GM19324 (cell line): ENCODE measurements around the gene TMSB4Y.

Experiments used
- ATAC-seq: cut with Tn5 transposase; IDR thresholded peaks from one replicate; pipeline ENCODE4 v1.9.1; 2021; ENCODE audit warnings: mild to moderate bottlenecking, moderate library complexity; ENCODE audit not compliant: unreplicated experiment, low FRiP score

TMSB4Y gene

DNA sequence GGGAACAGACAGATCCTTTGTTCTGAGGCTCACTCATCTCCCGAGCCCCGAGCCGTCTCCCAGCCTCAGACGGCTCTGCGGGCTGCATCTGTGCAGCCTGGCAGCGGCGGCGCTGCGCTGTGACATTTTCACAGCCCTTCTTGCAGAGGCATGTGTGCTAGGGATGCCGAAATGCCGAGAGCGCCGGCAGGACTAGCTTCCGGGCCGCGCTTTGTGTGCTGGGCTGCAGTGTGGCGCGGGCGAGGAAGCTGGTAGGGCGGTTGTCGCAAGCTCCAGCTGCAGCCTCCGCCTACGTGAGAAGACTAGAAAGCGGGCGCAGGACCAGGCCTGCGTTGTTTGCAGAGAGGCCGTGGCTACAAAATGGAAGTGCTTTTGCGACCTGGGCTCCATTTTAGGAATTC is at the start of gene TMSB4Y:
TMSB4Y (plus strand) TSS at position 332 of the 401 bp plus-strand sequence.
- ATAC-seq: no peak

DNA sequence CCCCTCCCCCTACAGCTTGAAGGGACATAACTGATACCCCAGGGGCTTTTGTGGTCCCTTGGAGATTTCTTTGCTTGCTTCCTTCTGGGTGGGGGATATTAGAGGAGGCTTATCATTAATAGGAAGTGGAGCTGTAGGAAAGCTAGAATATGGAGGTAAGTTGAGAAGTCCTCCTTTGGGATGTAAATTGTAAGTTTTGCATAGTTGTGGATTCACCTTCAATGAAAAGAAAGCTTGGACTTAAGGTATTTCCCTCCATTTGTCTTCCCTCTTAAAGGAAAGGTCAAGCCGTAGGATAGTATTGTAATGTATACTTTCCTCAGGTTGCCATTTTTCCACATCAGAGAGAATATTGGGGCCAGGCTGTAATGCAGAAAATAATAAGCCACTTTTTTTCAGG is 39.5 kb upstream of the TMSB4Y start:
- no peak for ATAC-seq

DNA sequence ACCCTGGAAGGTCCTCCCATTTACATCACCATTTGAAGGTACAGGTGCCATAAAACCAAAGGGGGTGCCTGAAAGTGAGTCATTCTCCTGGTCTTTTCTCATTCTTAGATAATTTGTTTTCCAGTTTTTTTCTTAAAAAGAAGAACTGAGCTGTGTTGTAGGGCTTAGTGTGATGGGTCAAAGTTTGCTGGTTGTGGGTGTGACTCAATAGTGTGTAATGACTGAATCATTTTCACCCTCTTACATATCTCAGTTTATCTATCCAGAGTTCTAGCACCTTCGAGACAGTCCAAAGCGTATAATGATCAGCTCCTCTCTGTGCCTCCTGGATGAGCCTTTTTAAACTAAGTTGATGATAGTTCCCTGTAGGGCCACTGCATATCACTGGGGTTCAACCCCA is 32.6 kb upstream of the TMSB4Y start:
- ATAC-seq: no peak

GRCh38 chrY:13702276-13702675 is 1.4 kb upstream of the TMSB4Y start:
- no peak for ATAC-seq

- ATAC-seq: no peak
Observed at GRCh38 chrY:13704121-13704930, 627 bp downstream of the TMSB4Y start.

DNA sequence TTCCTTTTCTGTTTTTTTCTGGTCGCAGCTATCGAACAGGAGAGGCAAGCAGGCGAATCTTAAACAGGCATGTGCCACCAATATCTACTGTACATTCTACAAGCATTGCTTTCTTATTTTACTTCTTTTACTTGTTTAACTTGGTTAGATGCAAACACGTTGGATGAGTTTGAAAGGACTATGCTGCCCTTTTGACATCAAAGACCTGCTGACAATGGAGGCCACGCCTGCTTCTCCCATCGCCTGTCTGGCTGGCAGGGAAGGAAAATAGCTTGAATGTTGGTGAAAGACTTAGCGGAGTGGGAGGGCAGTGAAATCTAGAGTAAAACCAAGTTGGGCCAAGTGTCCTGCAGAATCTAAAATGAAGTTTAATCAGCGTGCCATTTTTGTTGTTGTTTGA is 1.5 kb downstream of the TMSB4Y start:
- no peak for ATAC-seq

GRCh38 chrY:13708038-13708437 is 4.3 kb downstream of the TMSB4Y start:
- ATAC-seq: no peak

DNA sequence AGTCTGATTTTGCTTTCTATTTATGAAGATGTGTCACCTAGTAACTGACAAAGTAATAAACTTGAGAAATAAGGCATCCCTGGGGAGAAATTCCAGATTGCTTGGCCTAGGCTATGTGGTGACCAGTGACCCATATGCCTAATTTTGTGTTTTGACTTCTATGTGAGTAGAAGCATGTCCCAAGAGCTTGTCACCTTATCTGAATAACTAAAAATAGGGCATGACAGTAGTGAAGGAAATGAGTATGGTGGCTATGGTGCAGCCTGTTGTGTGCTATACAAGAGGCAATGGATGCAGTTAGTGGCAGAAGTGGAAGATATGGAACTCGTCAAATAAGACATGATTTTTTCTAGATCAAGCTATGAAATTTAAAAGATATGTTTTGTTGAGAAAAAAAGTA is 15.3 kb downstream of the TMSB4Y start:
- ATAC-seq: no peak

GRCh38 chrY:13729517-13729916 is 25.8 kb downstream of the TMSB4Y start:
- no peak for ATAC-seq

- ATAC-seq: no peak
Observed at GRCh38 chrY:13738618-13739017, 34.9 kb downstream of the TMSB4Y start.

- ATAC-seq: no peak
Observed at GRCh38 chrY:13751289-13752071, 47.8 kb downstream of the TMSB4Y start.

- ATAC-seq: no peak
Observed at GRCh38 chrY:13754661-13755060, 51.0 kb downstream of the TMSB4Y start.
